ENCODE data around the gene UBA6. TPM values are rescaled to one million over a fixed set of nuclear protein-coding genes. Genes with fewer than 3 reads are reported as not detected.

The UBA6 gene
- polyA plus RNA-seq, 4 donors = 5.4 to 25.8 (median 9.1) TPM

DNA sequence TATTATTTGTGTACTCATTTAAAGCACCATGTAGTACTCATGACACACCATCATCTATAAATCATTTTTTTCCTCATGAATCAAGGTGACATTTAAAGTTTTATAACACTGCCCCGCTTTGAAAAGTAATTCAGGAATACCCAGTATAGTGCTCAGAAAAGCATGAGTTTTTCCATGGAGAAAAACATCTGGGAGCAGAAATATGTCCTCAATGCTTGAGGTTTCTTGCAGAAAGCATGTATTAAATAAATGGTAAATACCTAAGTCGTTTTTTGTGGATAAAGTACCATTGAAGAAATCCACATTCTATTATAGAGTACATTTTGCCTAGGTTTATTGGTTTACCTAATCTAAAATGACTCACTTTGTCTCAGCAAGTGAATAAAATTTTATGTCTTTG lies 66.2 kb downstream of the UBA6 start:
- H3K27ac ChIP-seq (ENCODE audit: low read depth in 1 of 3, low read length in 2 of 3) = no peak overlapping the region
- no peaks in the 10 kb centered on the region for H3K27me3 ChIP-seq (ENCODE audit: control insufficient read depth in 3 of 3, insufficient read depth in 3 of 3, low read length in 3 of 3)
- no peak for FAIRE-seq
- peaks cover 0 to 4% of the 10 kb centered on the region in 2 donors for H3K9me3 ChIP-seq (ENCODE audit: control insufficient read depth in 2 of 2, insufficient read depth in 1 of 2, low read depth in 1 of 2, low read length in 1 of 2)
- no peak for DNase-seq
- H3K36me3 ChIP-seq (ENCODE audit: control insufficient read depth in 3 of 3, insufficient read depth in 2 of 3, low read depth in 1 of 3, low read length in 3 of 3) = peaks cover 6 to 14% (median 8%) of the 10 kb centered on the region in 3 donors
- no peaks in the 10 kb centered on the region for H3K4me1 ChIP-seq (ENCODE audit: control insufficient read depth in 3 of 3, insufficient read depth in 2 of 3, low read depth in 1 of 3, low read length in 2 of 3)
- 86 to 89% (median 89%) methylated on average over 2 of the region's 2 CpGs for WGBS, 3 donors
- H3K4me3 ChIP-seq (ENCODE audit: low read depth in 1 of 3, low read length in 3 of 3) = no peak overlapping the region

DNA sequence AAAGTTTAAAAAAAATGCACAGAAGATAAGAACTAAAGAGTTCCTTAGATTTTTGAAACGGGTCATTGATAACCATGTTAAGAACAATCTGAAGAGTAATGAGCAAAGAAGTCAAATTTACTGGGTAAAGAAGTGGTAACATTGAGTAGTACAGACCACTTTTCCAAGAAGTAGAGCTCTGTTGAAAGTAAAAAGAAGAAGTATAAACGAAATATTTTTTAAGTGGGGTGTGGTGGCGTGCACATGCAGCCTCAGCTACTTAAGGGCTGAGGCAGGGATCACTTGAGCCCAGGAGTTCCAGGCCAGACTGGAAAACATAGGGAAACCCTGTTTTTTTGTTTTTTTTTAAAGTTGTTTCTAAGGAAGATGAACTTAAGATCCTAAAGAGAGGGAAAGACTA lies 68.5 kb downstream of the UBA6 start:
- Histone ChIP-seq H3K27ac (ENCODE audit: low read depth in 1 of 3, low read length in 2 of 3) (no peak overlapping the region), H3K27me3 (ENCODE audit: control insufficient read depth in 3 of 3, insufficient read depth in 3 of 3, low read length in 3 of 3) (no peaks in the 10 kb centered on the region), H3K9me3 (ENCODE audit: control insufficient read depth in 2 of 2, insufficient read depth in 1 of 2, low read depth in 1 of 2, low read length in 1 of 2) (no peaks in the 10 kb centered on the region), H3K4me3 (ENCODE audit: low read depth in 1 of 3, low read length in 3 of 3) (no peak overlapping the region), H3K36me3 (ENCODE audit: control insufficient read depth in 3 of 3, insufficient read depth in 2 of 3, low read depth in 1 of 3, low read length in 3 of 3) (peaks cover 2 to 9% (median 2%) of the 10 kb centered on the region in 3 donors), H3K4me1 (ENCODE audit: control insufficient read depth in 3 of 3, insufficient read depth in 2 of 3, low read depth in 1 of 3, low read length in 2 of 3) (no peaks in the 10 kb centered on the region)
- DNase-seq (no peak), FAIRE-seq (no peak)
- 78 to 83% (median 80%) methylated on average over 3 of the region's 3 CpGs for WGBS, 3 donors

DNA sequence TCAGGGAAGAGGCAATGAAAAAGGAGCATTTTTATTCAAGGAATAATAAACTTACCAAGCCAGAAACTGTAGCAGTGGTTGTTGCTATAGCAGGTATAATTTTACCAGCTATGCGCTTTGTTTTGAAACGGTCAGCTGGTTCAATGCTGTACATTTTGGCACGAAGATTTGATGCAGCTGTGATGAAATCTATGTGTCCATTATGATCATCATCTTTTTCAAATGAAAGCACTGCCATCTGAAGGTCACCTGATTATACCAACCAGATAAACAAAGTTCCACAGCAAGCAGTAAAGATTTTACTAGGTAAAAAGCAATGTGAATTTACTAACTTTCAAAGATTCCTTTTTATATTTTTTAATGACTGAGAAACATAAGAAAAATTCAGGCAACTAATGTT lies 76.0 kb downstream of the UBA6 start:
- H3K4me3 ChIP-seq (ENCODE audit: low read depth in 1 of 3, low read length in 3 of 3) = no peak overlapping the region
- no peaks in the 10 kb centered on the region for H3K4me1 ChIP-seq (ENCODE audit: control insufficient read depth in 3 of 3, insufficient read depth in 2 of 3, low read depth in 1 of 3, low read length in 2 of 3)
- WGBS, 3 donors = 79 to 84% (median 83%) methylated on average over 3 of the region's 3 CpGs
- peaks cover 7% of the 10 kb centered on the region in 3 donors for H3K36me3 ChIP-seq (ENCODE audit: control insufficient read depth in 3 of 3, insufficient read depth in 2 of 3, low read depth in 1 of 3, low read length in 3 of 3)
- no peak for FAIRE-seq
- no peak for DNase-seq
- no peaks in the 10 kb centered on the region for H3K27me3 ChIP-seq (ENCODE audit: control insufficient read depth in 3 of 3, insufficient read depth in 3 of 3, low read length in 3 of 3)
- no peak overlapping the region for H3K27ac ChIP-seq (ENCODE audit: low read depth in 1 of 3, low read length in 2 of 3)
- H3K9me3 ChIP-seq (ENCODE audit: control insufficient read depth in 2 of 2, insufficient read depth in 1 of 2, low read depth in 1 of 2, low read length in 1 of 2) = no peaks in the 10 kb centered on the region

DNA sequence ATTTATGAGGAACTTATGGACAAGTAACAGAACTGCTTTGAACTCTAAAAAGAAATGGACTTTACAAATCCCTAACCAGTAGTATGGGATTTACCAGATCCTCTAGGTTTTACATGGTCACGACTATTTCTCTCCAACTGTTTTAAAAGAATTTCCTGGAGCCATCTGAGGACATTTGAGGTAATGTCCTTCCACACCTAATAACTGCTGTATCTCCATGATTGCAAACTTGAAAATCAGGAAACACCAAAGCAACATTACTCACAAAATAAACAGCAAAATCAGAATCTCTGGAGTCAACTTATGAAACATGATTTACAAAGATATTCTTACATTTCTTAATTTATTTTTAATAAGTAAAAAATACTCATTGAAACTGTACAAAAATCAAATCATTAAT lies 84.5 kb downstream of the UBA6 start:
- WGBS, 3 donors = 82 to 98% (median 98%) methylated on average over 1 of the region's 1 CpG
- Histone ChIP-seq H3K27me3 (ENCODE audit: control insufficient read depth in 3 of 3, insufficient read depth in 3 of 3, low read length in 3 of 3) (no peaks in the 10 kb centered on the region), H3K4me1 (ENCODE audit: control insufficient read depth in 3 of 3, insufficient read depth in 2 of 3, low read depth in 1 of 3, low read length in 2 of 3) (no peaks in the 10 kb centered on the region), H3K36me3 (ENCODE audit: control insufficient read depth in 3 of 3, insufficient read depth in 2 of 3, low read depth in 1 of 3, low read length in 3 of 3) (peaks cover 2 to 11% (median 4%) of the 10 kb centered on the region in 3 donors), H3K27ac (ENCODE audit: low read depth in 1 of 3, low read length in 2 of 3) (no peak overlapping the region), H3K4me3 (ENCODE audit: low read depth in 1 of 3, low read length in 3 of 3) (no peak overlapping the region), H3K9me3 (ENCODE audit: control insufficient read depth in 2 of 2, insufficient read depth in 1 of 2, low read depth in 1 of 2, low read length in 1 of 2) (no peaks in the 10 kb centered on the region)
- FAIRE-seq = no peak
- no peak for DNase-seq

DNA sequence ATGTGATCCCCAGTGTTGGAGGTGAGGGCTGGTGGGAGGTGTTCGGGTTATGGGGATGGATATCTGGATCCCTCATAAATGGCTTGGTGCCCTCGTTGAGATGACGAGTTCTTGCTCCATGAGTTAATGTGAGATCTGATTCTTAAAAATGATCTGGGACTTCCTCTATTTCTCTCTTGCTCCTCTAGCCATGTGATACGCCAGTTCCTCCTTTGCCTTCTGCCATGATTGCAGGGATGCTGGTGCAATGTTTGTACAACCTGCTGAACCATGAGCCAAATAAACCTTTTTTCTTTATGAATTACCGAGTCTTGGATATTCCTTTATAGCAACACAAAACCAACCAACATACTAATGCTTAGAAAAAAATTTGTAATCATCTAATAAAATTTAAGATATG lies 85.8 kb downstream of the UBA6 start:
- no peak overlapping the region for H3K4me3 ChIP-seq (ENCODE audit: low read depth in 1 of 3, low read length in 3 of 3)
- no peaks in the 10 kb centered on the region for H3K4me1 ChIP-seq (ENCODE audit: control insufficient read depth in 3 of 3, insufficient read depth in 2 of 3, low read depth in 1 of 3, low read length in 2 of 3)
- DNase-seq = no peak
- H3K9me3 ChIP-seq (ENCODE audit: control insufficient read depth in 2 of 2, insufficient read depth in 1 of 2, low read depth in 1 of 2, low read length in 1 of 2) = peaks cover 0 to 5% of the 10 kb centered on the region in 2 donors
- 95 to 99% (median 98%) methylated on average over 5 of the region's 5 CpGs for whole genome bisulfite sequencing, 3 donors
- peaks cover 0 to 8% (median 4%) of the 10 kb centered on the region in 3 donors for H3K36me3 ChIP-seq (ENCODE audit: control insufficient read depth in 3 of 3, insufficient read depth in 2 of 3, low read depth in 1 of 3, low read length in 3 of 3)
- FAIRE-seq = no peak
- no peaks in the 10 kb centered on the region for H3K27me3 ChIP-seq (ENCODE audit: control insufficient read depth in 3 of 3, insufficient read depth in 3 of 3, low read length in 3 of 3)
- no peak overlapping the region for H3K27ac ChIP-seq (ENCODE audit: low read depth in 1 of 3, low read length in 2 of 3)

DNA sequence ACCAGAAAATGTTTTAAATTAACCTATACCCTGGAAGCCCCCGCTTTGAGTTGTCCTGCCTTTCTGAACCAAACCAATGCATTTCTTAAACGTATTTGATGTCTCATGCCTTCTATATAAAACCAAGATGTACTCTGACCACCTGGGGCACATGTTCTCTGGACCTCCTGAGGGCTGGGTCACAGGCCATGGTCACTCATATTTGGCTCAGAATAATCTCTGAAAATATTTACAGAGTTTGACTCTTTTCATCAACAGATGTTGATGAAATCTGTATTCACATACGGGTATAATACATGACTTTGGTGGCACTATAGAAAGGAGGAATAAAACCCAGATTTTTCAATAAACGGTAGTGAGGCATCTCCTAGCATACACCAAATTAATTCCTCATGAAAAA lies 86.8 kb downstream of the UBA6 start:
- no peaks in the 10 kb centered on the region for H3K4me1 ChIP-seq (ENCODE audit: control insufficient read depth in 3 of 3, insufficient read depth in 2 of 3, low read depth in 1 of 3, low read length in 2 of 3)
- no peaks in the 10 kb centered on the region for H3K27me3 ChIP-seq (ENCODE audit: control insufficient read depth in 3 of 3, insufficient read depth in 3 of 3, low read length in 3 of 3)
- no peak for FAIRE-seq
- no peak for DNase-seq
- H3K27ac ChIP-seq (ENCODE audit: low read depth in 1 of 3, low read length in 2 of 3) = no peak overlapping the region
- H3K36me3 ChIP-seq (ENCODE audit: control insufficient read depth in 3 of 3, insufficient read depth in 2 of 3, low read depth in 1 of 3, low read length in 3 of 3) = peaks cover 0 to 5% (median 4%) of the 10 kb centered on the region in 3 donors
- H3K9me3 ChIP-seq (ENCODE audit: control insufficient read depth in 2 of 2, insufficient read depth in 1 of 2, low read depth in 1 of 2, low read length in 1 of 2) = peaks cover 0 to 13% of the 10 kb centered on the region in 2 donors
- H3K4me3 ChIP-seq (ENCODE audit: low read depth in 1 of 3, low read length in 3 of 3) = no peak overlapping the region
- WGBS, 3 donors = 91 to 97% (median 96%) methylated on average over 4 of the region's 4 CpGs

DNA sequence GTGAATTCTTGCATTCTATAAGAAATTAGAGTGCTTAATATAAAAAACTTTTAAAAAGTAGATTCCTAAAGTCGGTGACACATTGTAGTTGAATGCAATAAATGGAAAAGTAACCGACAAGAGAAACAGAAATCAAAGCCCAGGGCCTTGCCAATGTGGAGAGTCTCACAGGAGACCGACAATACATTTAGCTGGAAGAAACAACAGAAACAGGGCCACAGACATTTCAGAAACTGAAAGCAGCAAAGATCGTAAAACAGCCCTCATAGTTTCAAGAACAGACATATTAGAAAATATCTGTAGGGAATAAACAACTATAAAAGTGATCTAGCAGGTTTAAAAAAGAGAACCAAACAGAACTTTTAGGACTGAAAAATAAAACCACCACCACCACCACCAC lies 92.9 kb downstream of the UBA6 start:
- FAIRE-seq = no peak
- Histone ChIP-seq H3K27me3 (ENCODE audit: control insufficient read depth in 3 of 3, insufficient read depth in 3 of 3, low read length in 3 of 3) (no peaks in the 10 kb centered on the region), H3K36me3 (ENCODE audit: control insufficient read depth in 3 of 3, insufficient read depth in 2 of 3, low read depth in 1 of 3, low read length in 3 of 3) (no peaks in the 10 kb centered on the region), H3K27ac (ENCODE audit: low read depth in 1 of 3, low read length in 2 of 3) (no peak overlapping the region), H3K4me1 (ENCODE audit: control insufficient read depth in 3 of 3, insufficient read depth in 2 of 3, low read depth in 1 of 3, low read length in 2 of 3) (no peaks in the 10 kb centered on the region), H3K4me3 (ENCODE audit: low read depth in 1 of 3, low read length in 3 of 3) (no peak overlapping the region), H3K9me3 (ENCODE audit: control insufficient read depth in 2 of 2, insufficient read depth in 1 of 2, low read depth in 1 of 2, low read length in 1 of 2) (peaks cover 0 to 19% of the 10 kb centered on the region in 2 donors)
- no peak for DNase-seq
- 70 to 76% (median 76%) methylated on average over 4 of the region's 4 CpGs for WGBS, 3 donors

DNA sequence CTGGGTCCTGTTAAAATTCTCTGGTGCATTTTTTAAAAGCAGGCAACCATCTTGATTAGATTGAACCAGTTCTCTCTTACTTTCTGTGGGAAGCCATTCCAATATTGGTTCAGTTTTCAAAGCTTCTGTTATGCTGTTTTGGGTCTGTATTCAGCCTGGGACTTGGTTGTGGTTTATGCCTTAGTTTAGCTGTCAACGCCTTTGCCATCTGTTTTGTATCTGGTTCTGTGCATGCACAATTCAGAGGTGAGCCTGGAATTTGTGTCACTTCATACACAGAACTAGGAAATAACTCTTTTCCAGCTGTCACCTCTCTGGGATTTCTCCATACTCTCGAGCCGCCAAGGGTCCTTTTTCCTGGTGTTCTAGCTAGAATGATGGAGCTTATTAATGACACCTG lies 96.2 kb downstream of the UBA6 start:
- H3K4me3 ChIP-seq (ENCODE audit: low read depth in 1 of 3, low read length in 3 of 3) = no peak overlapping the region
- no peak for FAIRE-seq
- whole genome bisulfite sequencing, 3 donors = 70 to 81% (median 72%) methylated on average over 3 of the region's 3 CpGs

DNA sequence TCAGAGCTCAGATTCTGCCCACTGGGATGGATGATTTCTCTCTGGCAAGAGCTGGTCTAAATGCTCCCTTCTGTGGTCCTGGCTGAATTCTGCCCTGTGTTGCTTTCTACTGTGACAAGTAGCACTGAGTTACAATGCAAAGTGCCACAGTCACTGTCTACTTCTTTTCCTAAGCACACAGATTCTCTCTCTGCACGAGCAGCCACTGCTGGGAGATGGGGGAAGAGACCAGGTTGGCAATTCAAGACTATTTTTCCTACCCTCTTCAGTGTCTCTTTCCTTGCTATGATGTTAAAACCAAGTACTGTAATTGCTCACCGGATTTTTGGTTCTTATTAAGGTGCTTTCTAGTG lies 97.0 kb downstream of the UBA6 start:
- Histone ChIP-seq H3K27me3 (ENCODE audit: control insufficient read depth in 3 of 3, insufficient read depth in 3 of 3, low read length in 3 of 3) (no peaks in the 10 kb centered on the region), H3K4me1 (ENCODE audit: control insufficient read depth in 3 of 3, insufficient read depth in 2 of 3, low read depth in 1 of 3, low read length in 2 of 3) (no peaks in the 10 kb centered on the region), H3K4me3 (ENCODE audit: low read depth in 1 of 3, low read length in 3 of 3) (no peak overlapping the region), H3K9me3 (ENCODE audit: control insufficient read depth in 2 of 2, insufficient read depth in 1 of 2, low read depth in 1 of 2, low read length in 1 of 2) (peaks cover 0 to 11% of the 10 kb centered on the region in 2 donors), H3K27ac (ENCODE audit: low read depth in 1 of 3, low read length in 2 of 3) (no peak overlapping the region), H3K36me3 (ENCODE audit: control insufficient read depth in 3 of 3, insufficient read depth in 2 of 3, low read depth in 1 of 3, low read length in 3 of 3) (no peaks in the 10 kb centered on the region)
- WGBS, 3 donors = 83 to 88% (median 86%) methylated on average over 2 of the region's 2 CpGs
- DNase-seq = no peak
- FAIRE-seq = no peak

More for the DNA sequence above, 96.2 kb downstream of the UBA6 start:
- H3K9me3 ChIP-seq (ENCODE audit: control insufficient read depth in 2 of 2, insufficient read depth in 1 of 2, low read depth in 1 of 2, low read length in 1 of 2) = peaks cover 0 to 16% of the 10 kb centered on the region in 2 donors
- H3K4me1 ChIP-seq (ENCODE audit: control insufficient read depth in 3 of 3, insufficient read depth in 2 of 3, low read depth in 1 of 3, low read length in 2 of 3) = no peaks in the 10 kb centered on the region
- no peak for DNase-seq
- no peaks in the 10 kb centered on the region for H3K27me3 ChIP-seq (ENCODE audit: control insufficient read depth in 3 of 3, insufficient read depth in 3 of 3, low read length in 3 of 3)
- H3K36me3 ChIP-seq (ENCODE audit: control insufficient read depth in 3 of 3, insufficient read depth in 2 of 3, low read depth in 1 of 3, low read length in 3 of 3) = no peaks in the 10 kb centered on the region
- no peak overlapping the region for H3K27ac ChIP-seq (ENCODE audit: low read depth in 1 of 3, low read length in 2 of 3)
